SIG-M5 treated with dmso at 0.1 percent for 504 hours (cell line): Measurements from ENCODE around the gene PNPLA8.

ENCODE experiments used
- DNase-seq: peaks from one replicate; lab custom pipeline; 2025; ENCODE audit not compliant: unreplicated experiment; lab: John Stamatoyannopoulos, UW

Gene PNPLA8

DNA sequence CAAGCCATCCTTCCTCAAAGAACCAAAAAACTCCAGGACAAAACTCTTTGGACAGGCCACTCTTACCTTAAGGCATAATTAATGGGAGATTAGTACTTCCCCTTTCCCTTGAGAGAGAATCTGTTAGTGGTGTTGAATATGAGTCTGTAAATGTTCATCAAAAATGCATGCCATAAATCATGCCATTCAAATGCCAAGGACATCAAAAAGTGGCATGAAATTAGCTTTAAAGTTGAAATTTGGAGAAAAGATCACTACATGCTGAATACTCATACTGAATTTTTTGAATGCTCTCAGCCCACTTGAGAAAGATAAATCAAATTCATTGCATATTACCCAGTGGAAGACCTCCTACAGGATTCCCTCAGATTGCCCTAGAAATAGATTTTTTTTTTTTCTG, 76.4 kb downstream of the PNPLA8 start:
- no peak for DNase-seq

- DNase-seq, result no peak
These were observed 77.1 kb downstream of the PNPLA8 start for GRCh38 chr7:108448584-108449505.

GRCh38 chr7:108442039-108442568, 83.8 kb downstream of the PNPLA8 start:
- DNase-seq, result no peak

DNA sequence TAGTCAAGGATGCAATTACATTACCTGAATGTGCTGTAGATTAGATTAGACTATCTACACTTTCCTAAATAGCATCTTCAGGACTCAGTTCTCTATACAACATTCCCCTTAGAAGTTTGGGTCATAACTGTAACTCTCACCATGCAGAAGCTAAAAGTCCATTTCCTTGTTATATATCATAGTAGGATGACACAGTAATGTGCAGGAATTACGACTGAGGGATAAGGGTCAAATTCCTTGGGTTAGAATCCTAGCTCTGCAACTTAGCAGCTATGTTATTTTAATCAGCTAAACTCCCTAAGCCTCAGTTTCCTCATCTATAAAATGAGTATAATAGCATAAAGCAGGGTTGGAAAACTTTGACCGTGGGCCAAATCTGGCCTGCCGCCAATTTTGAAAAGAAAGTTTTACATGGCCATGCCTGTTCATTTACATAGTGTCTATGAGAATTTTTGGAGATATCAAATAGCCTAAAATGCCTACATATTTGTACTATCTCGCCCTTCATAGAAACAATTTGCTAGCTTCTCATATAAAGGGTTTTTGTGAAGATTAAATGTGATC, 84.5 kb downstream of the PNPLA8 start:
- DNase-seq, result no peak

GRCh38 chr7:108440613-108441012, 85.3 kb downstream of the PNPLA8 start:
- no peak for DNase-seq

DNA sequence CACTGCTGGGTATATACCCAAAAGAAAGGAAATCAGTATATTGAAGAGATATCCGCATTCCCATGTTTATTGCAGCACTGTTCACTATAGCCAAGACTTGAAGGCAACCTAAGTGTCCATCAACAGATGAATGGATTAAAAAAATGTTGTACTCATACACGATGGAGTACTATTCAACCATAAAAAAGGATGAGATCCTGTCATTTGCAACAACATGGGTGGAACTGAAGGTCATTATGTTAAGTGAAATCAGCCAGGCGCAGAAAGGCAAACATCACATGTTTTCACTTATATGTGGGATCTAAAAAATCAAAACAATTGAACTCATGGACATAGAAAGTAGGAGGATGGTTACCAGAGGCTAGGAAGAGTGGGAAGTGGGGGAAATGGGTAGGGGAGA, 89.0 kb downstream of the PNPLA8 start:
- no peak for DNase-seq

DNA sequence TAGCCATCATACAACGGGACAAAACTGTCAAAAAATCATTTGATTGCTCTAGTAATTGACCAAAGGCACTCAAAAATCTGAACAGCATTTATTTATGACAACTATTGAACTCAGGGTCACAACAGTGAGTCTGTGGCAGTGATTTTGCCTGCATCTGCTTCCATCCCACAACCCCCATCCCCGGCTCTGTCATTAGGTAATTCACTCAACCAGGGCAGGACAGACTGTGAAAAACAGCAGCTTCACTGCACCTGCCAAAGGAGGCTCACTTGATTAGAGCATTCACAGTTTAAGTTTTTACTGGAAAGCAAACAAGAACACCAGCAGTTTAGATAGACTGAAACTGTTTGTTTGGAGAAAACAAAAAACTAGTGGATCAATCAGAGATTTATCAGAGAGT, 91.9 kb downstream of the PNPLA8 start:
- DNase-seq, result no peak

DNA sequence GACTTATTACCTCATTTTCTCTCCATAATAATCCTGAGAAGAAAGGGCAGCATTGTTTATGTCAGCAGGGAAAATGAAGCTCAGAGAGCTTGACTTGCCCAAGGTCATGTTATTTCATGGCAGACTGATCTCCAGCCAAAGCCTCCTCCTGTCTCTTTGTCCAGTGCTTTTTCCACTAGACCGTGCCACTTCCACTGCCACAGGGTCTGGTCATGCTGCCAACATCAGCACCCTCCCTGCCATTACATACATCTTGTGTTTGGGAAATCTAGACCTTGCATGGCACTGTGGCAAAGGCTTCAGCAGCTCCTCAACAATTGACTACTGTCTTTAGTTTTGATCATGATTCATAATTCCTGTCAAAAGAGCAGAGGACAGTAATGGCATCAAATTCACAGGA, 94.8 kb downstream of the PNPLA8 start:
- no peak for DNase-seq

- no peak for DNase-seq
These were observed 95.3 kb downstream of the PNPLA8 start for GRCh38 chr7:108430664-108431063.

DNA sequence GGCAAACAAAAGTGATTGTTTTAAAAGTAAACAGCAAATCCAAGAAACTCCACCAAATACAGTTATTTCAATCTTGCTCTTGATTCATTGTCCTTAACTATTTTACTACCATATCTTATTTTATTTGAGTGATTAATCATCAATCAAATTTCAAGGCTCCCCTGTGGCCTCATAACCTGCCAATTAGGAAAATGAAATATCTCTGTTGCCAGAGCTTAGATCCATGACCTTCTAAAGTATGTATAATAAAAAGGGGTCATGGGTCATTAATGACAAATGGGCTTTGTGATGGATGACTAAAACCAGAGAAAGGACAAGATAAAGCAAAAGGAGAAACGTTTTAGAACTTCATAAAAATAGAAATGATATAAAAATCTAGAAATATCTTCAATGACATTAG, 98.2 kb downstream of the PNPLA8 start:
- DNase-seq, result no peak

- DNase-seq, result no peak
These were observed 100.1 kb downstream of the PNPLA8 start for GRCh38 chr7:108425714-108426275.

DNA sequence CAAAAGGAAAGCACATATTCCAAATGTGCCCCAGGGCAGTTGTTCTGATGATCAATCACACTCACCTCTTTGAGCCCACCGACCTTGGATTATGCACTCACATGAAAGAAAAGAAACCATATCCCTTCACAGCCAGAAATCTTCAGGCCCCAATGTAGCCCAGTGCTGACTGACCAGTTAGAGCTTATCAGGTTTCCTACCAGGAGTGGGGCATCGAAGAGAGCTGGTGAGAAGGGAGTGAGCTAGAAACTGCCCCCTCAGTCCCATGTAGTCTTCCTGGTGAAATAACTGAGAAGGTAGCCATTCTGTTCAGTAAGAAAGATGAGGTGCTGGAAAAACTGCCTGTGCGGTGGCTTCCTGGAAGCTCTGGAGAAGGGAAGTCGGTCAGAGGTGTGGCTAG, 101.9 kb downstream of the PNPLA8 start:
- DNase-seq, result no peak

DNA sequence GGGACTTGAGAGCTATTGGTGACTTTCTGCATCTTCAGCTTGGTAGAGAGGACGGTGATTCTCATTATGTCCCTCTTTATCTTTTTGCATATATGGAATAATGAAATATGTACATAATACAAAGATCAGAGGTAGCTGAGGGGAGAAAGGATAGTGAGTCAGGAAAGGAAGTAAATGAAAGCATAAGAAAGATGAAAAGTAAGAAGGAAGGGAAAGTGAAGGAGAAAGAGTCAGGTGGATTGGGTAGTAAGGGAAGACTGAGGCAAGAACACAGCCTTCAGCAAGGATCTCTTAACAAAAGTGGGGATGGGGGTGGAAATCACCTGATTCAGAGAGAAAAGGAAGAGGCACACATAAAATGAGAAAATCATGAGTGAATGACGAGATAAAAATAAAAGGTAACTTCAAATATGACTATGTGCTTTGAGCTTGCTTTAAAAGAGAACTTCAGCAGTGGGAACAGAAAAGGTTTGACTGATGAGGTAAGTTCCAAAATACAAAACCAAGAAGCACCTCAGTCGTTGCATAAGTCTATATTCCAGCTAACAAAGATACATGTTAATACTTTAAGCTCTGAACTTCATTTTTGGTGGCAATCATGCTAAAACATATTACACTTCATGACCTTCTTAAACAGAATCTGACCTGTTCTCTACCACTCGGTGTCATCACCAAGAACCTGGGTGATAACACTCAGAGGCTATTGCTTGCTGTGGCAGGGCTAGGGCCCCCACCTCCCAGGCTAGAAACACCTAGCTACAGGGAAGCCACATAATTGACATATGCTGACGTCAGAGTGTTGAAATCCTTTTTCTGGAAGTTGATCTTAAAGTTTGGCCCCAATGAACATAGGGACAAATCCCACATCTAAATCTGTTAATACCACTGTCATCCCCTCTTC, 102.6 kb downstream of the PNPLA8 start:
- DNase-seq, result no peak

GRCh38 chr7:108421720-108422331, 104.1 kb downstream of the PNPLA8 start:
- DNase-seq, result no peak
